Adrenal gland (tissue), 12 donors: ENCODE data around the gene CEACAM19. TPM values are rescaled to one million over a fixed set of nuclear protein-coding genes. Genes with fewer than 3 reads are reported as not detected.

Experiments
- DNase-seq, 7 donors: peaks; one replicate each; pipeline ENCODE4 v3.0.0-alpha.2; 2019 to 2020
- H3K27ac ChIP-seq, 5 donors: fragments of 200-600 bp; sonication (generic) in 4 of 5; 1 replicate in 3 of 5; 2 replicates in 2 of 5; pipeline versions ENCODE4 v1.5.1 to v1.8.0; 2016 to 2020; ENCODE audit warnings: mild to moderate bottlenecking in 1 of 5
- H3K27me3 ChIP-seq: fragments of 200-600 bp; 2 replicates; pipeline ENCODE4 v1.8.0; 2021
- H3K36me3 ChIP-seq, 2 donors: fragments of 200-600 bp; replicated peaks in 1 of 2; 1 replicate in 1 of 2; 2 replicates in 1 of 2; pipeline versions ENCODE4 v1.5.1 to v1.8.0; 2018 to 2022
- H3K4me1 ChIP-seq, 2 donors: fragments of 200-600 bp; replicated peaks in 1 of 2; 1 replicate in 1 of 2; 2 replicates in 1 of 2; pipeline versions ENCODE4 v1.5.1 to v1.8.0; 2018 to 2021
- H3K4me3 ChIP-seq, 4 donors: fragments of 200-600 bp; sonication (generic) in 3 of 4; one replicate each; pipeline ENCODE4 v1.5.1; 2016 to 2018
- H3K9me3 ChIP-seq, 3 donors: fragments of 200-600 bp; sonication (generic) in 1 of 3; replicated peaks in 1 of 3; 1 replicate in 2 of 3; 2 replicates in 1 of 3; pipeline versions ENCODE4 v1.5.1 to v1.8.0; 2016 to 2021
- CTCF ChIP-seq, 6 experiments: fragments of 450-650 bp in 4 of 6; fragments of 200-600 bp in 2 of 6; sonication (generic) in 1 of 6; IDR thresholded peaks; 1 replicate in 5 of 6; 2 replicates in 1 of 6; pipeline versions ENCODE4 v1.5.1 to v1.8.0; 2016 to 2021; ENCODE audit warnings: antibody characterized with exemption in 6 of 6, mild to moderate bottlenecking in 2 of 6, moderate library complexity in 1 of 6
- POLR2A ChIP-seq, 2 donors: fragments of 450-650 bp; IDR thresholded peaks; one replicate each; pipeline ENCODE4 v1.6.1; 2017; ENCODE audit warnings: antibody characterized with exemption in 2 of 2, mild to moderate bottlenecking in 2 of 2, moderate library complexity in 1 of 2
- WGBS, 4 donors: extraction: QIAGEN DNeasy Blood & Tissue Kit in 2 of 4; methylation state at CpG; one replicate each; pipeline versions ENCODE4 v1.1.5 to v1.1.7; 2013 to 2017; 5-methylcytosine and 5-hydroxymethylcytosine counted together
- intact Hi-C, 2 donors: fragments of 100-400 bp; cut with DNase I; formaldehyde crosslinking; loops; one replicate each; pipeline versions ENCODE4 v1.14.1 to v1.15.0; 2022 to 2023
- polyA plus RNA-seq, 3 donors: library from polyadenylated mRNA; stranded (reverse); fragments of 200-250 nt in 2 of 3; fragments of 350-450 nt in 1 of 3; fragmentation: Illumina TruSeq in 1 of 3; extraction: RNeasy Lipid Tissue Mini Kit (QIAGEN cat#74804) in 1 of 3; gene quantifications; one replicate each; pipeline ENCODE4 v1.2.3, GENCODE V29; 2013 to 2014
- total RNA-seq, 9 donors: library from RNA; depleted of rRNA in 4 of 9; stranded (reverse); fragments of >200 nt in 4 of 9; fragments of 120-200 nt in 1 of 9; fragmentation: NEBNext Ultra II Directional in 1 of 9; extraction: Animal tissue kit (Norgen Biotek cat#: 25700) in 1 of 9; gene quantifications; one replicate each; pipeline versions ENCODE4 v1.1.0 to v1.2.4, GENCODE V29; 2013 to 2023
- donor health status: healthy with polysubstance abuse.
- donor health status: Bipolar disorder and iron deficiency.
- donor health status: DM: yes; HTN: yes; CAD: no.
- donor health status: DM: no; HTN: no; CAD: no.
- donor health status: DM: no; HTN: no; CAD: no.
- donor health status: DM: yes; HTN: yes; CAD: no.

CEACAM19 gene
- total and polyA plus RNA-seq, 12 donors, result 1.6 to 38.2 (median 3.4) TPM

- Histone ChIP-seq H3K27ac (peak overlapping the region in 1 of 5 donors; percentile 31), H3K36me3 (no peaks in the 10 kb centered on the region), H3K27me3 (no peaks in the 10 kb centered on the region), H3K9me3 (no peaks in the 10 kb centered on the region), H3K4me3 (no peak overlapping the region), H3K4me1 (peaks cover 30 to 38% of the 10 kb centered on the region in 2 donors)
- TF ChIP-seq CTCF (IDR thresholded peaks at IDR 0.05) (peak; percentile 76 to 95 (median 94)), POLR2A (IDR thresholded peaks at IDR 0.05) (no peak)
- peak; percentile 73 to 88 (median 83) for DNase-seq
- intact Hi-C loops, result loop anchor here in 1 of 2 donors (2.0 to 5.0 kb wide), 2 partner anchors 33 to 81 kb away; no protein-coding TSS in a partner anchor
- 35 to 43% (median 38%) methylated on average over 11 of the region's 11 CpGs for WGBS, 4 donors
Observed at GRCh38 chr19:44689290-44690130, 18.2 kb downstream of the CEACAM19 start.

GRCh38 chr19:44690131-44690440, 18.8 kb downstream of the CEACAM19 start:
- H3K9me3 ChIP-seq, result no peaks in the 10 kb centered on the region
- H3K27ac ChIP-seq, result no peak overlapping the region
- WGBS, 4 donors, result 81 to 97% (median 88%) methylated on average over 3 of the region's 3 CpGs
- no peaks in the 10 kb centered on the region for H3K27me3 ChIP-seq
- H3K36me3 ChIP-seq, result no peaks in the 10 kb centered on the region
- TF ChIP-seq CTCF (IDR thresholded peaks at IDR 0.05) (no peak), POLR2A (IDR thresholded peaks at IDR 0.05) (no peak)
- intact Hi-C loops, result no loop called here
- DNase-seq, result no peak
- no peak overlapping the region for H3K4me3 ChIP-seq
- peaks cover 24 to 32% of the 10 kb centered on the region in 2 donors for H3K4me1 ChIP-seq

GRCh38 chr19:44692379-44692721, 21.1 kb downstream of the CEACAM19 start:
- no peak for DNase-seq
- H3K36me3 ChIP-seq, result no peaks in the 10 kb centered on the region
- H3K9me3 ChIP-seq, result no peaks in the 10 kb centered on the region
- no peaks in the 10 kb centered on the region for H3K27me3 ChIP-seq
- TF ChIP-seq POLR2A (IDR thresholded peaks at IDR 0.05) (no peak), CTCF (IDR thresholded peaks at IDR 0.05) (no peak)
- intact Hi-C loops, result no loop called here
- peaks cover 15 to 20% of the 10 kb centered on the region in 2 donors for H3K4me1 ChIP-seq
- peak overlapping the region; percentile 14 to 92 (median 81) for H3K27ac ChIP-seq
- H3K4me3 ChIP-seq, result no peak overlapping the region
- 14 to 41% (median 30%) methylated on average over 2 to 5 of the region's 5 CpGs for WGBS, 4 donors

GRCh38 chr19:44694184-44694579, 22.9 kb downstream of the CEACAM19 start:
- Histone ChIP-seq H3K36me3 (no peaks in the 10 kb centered on the region), H3K4me1 (peaks cover 15 to 20% of the 10 kb centered on the region in 2 donors), H3K4me3 (no peak overlapping the region), H3K9me3 (no peaks in the 10 kb centered on the region), H3K27me3 (no peaks in the 10 kb centered on the region), H3K27ac (no peak overlapping the region)
- no peak for DNase-seq
- intact Hi-C loops, result no loop called here
- TF ChIP-seq POLR2A (IDR thresholded peaks at IDR 0.05) (no peak), CTCF (IDR thresholded peaks at IDR 0.05) (peak in 1 of 6 experiments; percentile 13)
- 73 to 89% (median 87%) methylated on average over 2 of the region's 2 CpGs for WGBS, 4 donors
